ENCODE measurements around the gene EIF4A2. TPM values are rescaled to one million over a fixed set of nuclear protein-coding genes. Genes with fewer than 3 reads are reported as not detected.

EIF4A2 gene
- total and polyA plus RNA-seq, 10 of the 15 experiments (the other 5 are each of a cell fraction or from before 2014, with no cell fraction given), result 154 to 680 (median 259) TPM

DNA sequence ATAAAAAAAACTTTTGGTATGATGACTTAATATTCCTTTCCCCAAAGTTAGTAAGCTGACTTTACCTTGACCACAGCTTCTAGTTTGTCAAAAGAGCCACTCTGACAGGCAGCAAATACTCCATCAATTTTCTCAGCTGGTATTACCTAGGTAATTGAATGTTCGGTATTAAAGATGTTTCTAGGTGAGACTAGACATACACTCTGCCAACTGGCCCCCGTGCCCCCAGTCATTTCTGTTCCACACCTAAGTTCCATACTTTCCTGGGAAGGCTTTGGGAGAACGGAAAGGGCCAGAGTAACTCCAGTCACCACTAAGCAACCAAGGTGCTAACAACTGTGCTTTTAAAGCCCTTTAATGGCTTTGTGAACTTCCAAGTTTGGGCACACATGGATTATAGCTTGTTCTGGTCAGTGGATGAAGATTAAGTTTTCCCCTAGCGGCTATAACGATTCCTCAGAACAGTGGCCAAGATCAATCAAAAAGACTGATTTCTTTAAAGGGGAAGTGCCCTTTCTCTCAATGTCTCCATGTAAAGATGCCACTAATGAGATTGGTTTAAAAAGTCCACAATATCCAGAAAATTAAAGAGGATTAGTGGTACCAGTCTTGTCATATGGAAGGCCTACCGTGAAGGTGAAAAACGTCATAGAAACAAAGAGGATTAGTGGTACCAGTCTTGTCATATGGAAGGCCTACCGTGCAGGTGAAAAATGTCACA lies 7.0 kb downstream of the EIF4A2 start (continued):
- no peak for TF ChIP-seq MYC (IDR thresholded peaks at IDR 0.05; ENCODE audit: insufficient read depth, insufficient read length, insufficient replicate concordance, low read length, severe bottlenecking)
- TF ChIP-seq, protein P1, sequence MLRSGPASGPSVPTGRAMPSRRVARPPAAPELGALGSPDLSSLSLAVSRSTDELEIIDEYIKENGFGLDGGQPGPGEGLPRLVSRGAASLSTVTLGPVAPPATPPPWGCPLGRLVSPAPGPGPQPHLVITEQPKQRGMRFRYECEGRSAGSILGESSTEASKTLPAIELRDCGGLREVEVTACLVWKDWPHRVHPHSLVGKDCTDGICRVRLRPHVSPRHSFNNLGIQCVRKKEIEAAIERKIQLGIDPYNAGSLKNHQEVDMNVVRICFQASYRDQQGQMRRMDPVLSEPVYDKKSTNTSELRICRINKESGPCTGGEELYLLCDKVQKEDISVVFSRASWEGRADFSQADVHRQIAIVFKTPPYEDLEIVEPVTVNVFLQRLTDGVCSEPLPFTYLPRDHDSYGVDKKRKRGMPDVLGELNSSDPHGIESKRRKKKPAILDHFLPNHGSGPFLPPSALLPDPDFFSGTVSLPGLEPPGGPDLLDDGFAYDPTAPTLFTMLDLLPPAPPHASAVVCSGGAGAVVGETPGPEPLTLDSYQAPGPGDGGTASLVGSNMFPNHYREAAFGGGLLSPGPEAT (IDR thresholded peaks at IDR 0.05; ENCODE audit: low read depth), result no peak
- no peak; the same call in 1 of the 2 replicates for TF ChIP-seq PRDM15 (CRISPR knock-in tag; IDR thresholded peaks at IDR 0.05)
- TF ChIP-seq RUNX3 (IDR thresholded peaks at IDR 0.05; ENCODE audit: low read length), result peak; percentile 51
- TF ChIP-seq BHLHE40 (IDR thresholded peaks at IDR 0.05; ENCODE audit: borderline replicate concordance in 1 of 2, low read depth in 2 of 2, low read length in 1 of 2), result no peak
- no peak for TF ChIP-seq MLLT1 (IDR thresholded peaks at IDR 0.05)
- no peak for TF ChIP-seq SREBF1 (IDR thresholded peaks at IDR 0.05; ENCODE audit: low read length)
- peak; percentile 74 for TF ChIP-seq NFIC (IDR thresholded peaks at IDR 0.05; ENCODE audit: low read depth, low read length)
- 0 out of 2 replicates have a peak, but pooled peaks have one; percentile 17 for TF ChIP-seq TAF1 (IDR thresholded peaks at IDR 0.05; ENCODE audit: borderline replicate concordance, low read depth, low read length)
- no peak for TF ChIP-seq CHD4 (IDR thresholded peaks at IDR 0.05)
- TF ChIP-seq PAX8 (IDR thresholded peaks at IDR 0.05), result no peak
- TF ChIP-seq, protein P2, sequence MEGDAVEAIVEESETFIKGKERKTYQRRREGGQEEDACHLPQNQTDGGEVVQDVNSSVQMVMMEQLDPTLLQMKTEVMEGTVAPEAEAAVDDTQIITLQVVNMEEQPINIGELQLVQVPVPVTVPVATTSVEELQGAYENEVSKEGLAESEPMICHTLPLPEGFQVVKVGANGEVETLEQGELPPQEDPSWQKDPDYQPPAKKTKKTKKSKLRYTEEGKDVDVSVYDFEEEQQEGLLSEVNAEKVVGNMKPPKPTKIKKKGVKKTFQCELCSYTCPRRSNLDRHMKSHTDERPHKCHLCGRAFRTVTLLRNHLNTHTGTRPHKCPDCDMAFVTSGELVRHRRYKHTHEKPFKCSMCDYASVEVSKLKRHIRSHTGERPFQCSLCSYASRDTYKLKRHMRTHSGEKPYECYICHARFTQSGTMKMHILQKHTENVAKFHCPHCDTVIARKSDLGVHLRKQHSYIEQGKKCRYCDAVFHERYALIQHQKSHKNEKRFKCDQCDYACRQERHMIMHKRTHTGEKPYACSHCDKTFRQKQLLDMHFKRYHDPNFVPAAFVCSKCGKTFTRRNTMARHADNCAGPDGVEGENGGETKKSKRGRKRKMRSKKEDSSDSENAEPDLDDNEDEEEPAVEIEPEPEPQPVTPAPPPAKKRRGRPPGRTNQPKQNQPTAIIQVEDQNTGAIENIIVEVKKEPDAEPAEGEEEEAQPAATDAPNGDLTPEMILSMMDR (IDR thresholded peaks at IDR 0.05 in 2 of 3, conservative IDR thresholded peaks at IDR 0.05 in 1 of 3; ENCODE audit: control insufficient read depth in 2 of 3, extremely low read depth in 1 of 3, insufficient read depth in 1 of 3, low read depth in 3 of 3, low read length in 3 of 3), result peak in 1 of 3 experiments; percentile 13; a peak in 1 of 6 replicates
- TF ChIP-seq SPI1 (IDR thresholded peaks at IDR 0.05; ENCODE audit: borderline replicate concordance, insufficient read depth, low read depth, low read length), result peak; percentile 69
- no peak for TF ChIP-seq IRF5 (IDR thresholded peaks at IDR 0.05; ENCODE audit: borderline replicate concordance)
- TF ChIP-seq KLF5 (IDR thresholded peaks at IDR 0.05; ENCODE audit: partially characterized antibody), result no peak
- TF ChIP-seq HDGF (IDR thresholded peaks at IDR 0.05), result no peak

Measured in GM12878 (cell line).